ENCODE results near the gene NECTIN2. TPM values are rescaled to one million over a fixed set of nuclear protein-coding genes. Genes with fewer than 3 reads are reported as not detected.
A peak's percentile ranks its signal among the peaks of the same experiment; 100 is the strongest.

The NECTIN2 gene
- total and polyA plus RNA-seq, 3 experiments from 2014 or later: 0.22 to 0.66 (median 0.47) TPM

DNA sequence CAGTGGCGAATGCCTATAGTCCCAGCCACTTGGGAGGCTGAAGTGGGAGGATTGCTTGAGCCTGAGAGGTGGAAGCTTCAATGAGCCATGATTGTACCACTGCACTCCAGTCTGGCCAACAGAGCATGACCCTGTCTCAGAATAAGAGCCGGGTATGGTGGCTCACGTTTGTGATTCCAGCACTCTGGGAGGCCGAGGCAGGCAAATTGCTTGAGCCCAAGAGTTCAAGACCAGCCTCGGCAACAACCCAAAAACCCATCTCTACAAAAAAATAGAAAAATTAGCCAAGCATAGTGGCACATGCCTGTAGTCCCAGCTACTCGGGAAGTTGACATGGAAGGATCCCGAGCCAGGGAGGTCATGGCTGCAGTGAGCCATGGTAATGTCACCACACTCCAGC, 5.3 kb upstream of the NECTIN2 start:
- Histone ChIP-seq H3K4me3 (ENCODE audit: low read length) (no peak overlapping the region), H3K36me3 (ENCODE audit: insufficient read depth, low read length) (no peaks in the 10 kb centered on the region), H3K9me3 (ENCODE audit: low read length) (no peaks in the 10 kb centered on the region), H3K27ac (ENCODE audit: low read depth, low read length) (no peak overlapping the region), H3K4me1 (ENCODE audit: insufficient read depth, low read length) (peaks cover 10% of the 10 kb centered on the region), H3K27me3 (ENCODE audit: insufficient read depth, low read length, poor library complexity, severe bottlenecking) (no peaks in the 10 kb centered on the region)
- Mint-ChIP-seq H3K36me3 (peaks cover 0 to 3% (median 0%) of the 10 kb centered on the region in 3 donors), H3K4me3 (no peak overlapping the region), H3K4me1 (peaks cover 12 to 16% (median 12%) of the 10 kb centered on the region in 3 donors), H3K27ac (no peak overlapping the region), H3K9me3 (no peaks in the 10 kb centered on the region), H3K27me3 (peaks cover 15 to 22% of the 10 kb centered on the region in 2 donors)
- no peak for DNase-seq
- POLR2A ChIA-PET: no interaction called here
- CTCF ChIA-PET: no interaction called here

- H3K4me1 ChIP-seq (ENCODE audit: insufficient read depth, low read length): peaks cover 10% of the 10 kb centered on the region
- CTCF ChIA-PET: no interaction called here
- Mint-ChIP-seq H3K4me3 (no peak overlapping the region), H3K27ac (no peak overlapping the region), H3K4me1 (peaks cover 12 to 16% (median 12%) of the 10 kb centered on the region in 3 donors), H3K9me3 (no peaks in the 10 kb centered on the region), H3K36me3 (peaks cover 0 to 3% (median 0%) of the 10 kb centered on the region in 3 donors), H3K27me3 (peaks cover 14 to 18% of the 10 kb centered on the region in 2 donors)
- H3K9me3 ChIP-seq (ENCODE audit: low read length): no peaks in the 10 kb centered on the region
- no peak for DNase-seq
- H3K27me3 ChIP-seq (ENCODE audit: insufficient read depth, low read length, poor library complexity, severe bottlenecking): no peaks in the 10 kb centered on the region
- no peaks in the 10 kb centered on the region for H3K36me3 ChIP-seq (ENCODE audit: insufficient read depth, low read length)
- no peak overlapping the region for H3K27ac ChIP-seq (ENCODE audit: low read depth, low read length)
- no peak overlapping the region for H3K4me3 ChIP-seq (ENCODE audit: low read length)
- POLR2A ChIA-PET: no interaction called here
Measured at GRCh38 chr19:44841231-44841630, 4.9 kb upstream of the NECTIN2 start.

GRCh38 chr19:44845286-44845611, 848 bp upstream of the NECTIN2 start:
- no peaks in the 10 kb centered on the region for H3K36me3 ChIP-seq (ENCODE audit: insufficient read depth, low read length)
- H3K27ac Mint-ChIP-seq: peak overlapping the region in 7 of 8 donors; percentile 2 to 94 (median 70)
- H3K4me3 ChIP-seq (ENCODE audit: low read length): peak overlapping the region; percentile 54
- ChIA-PET POLR2A (no interaction called here), CTCF (no interaction called here)
- peaks cover 0 to 3% (median 0%) of the 10 kb centered on the region in 3 donors for H3K36me3 Mint-ChIP-seq
- H3K4me1 ChIP-seq (ENCODE audit: insufficient read depth, low read length): peaks cover 24% of the 10 kb centered on the region
- no peak overlapping the region for H3K27ac ChIP-seq (ENCODE audit: low read depth, low read length)
- H3K9me3 ChIP-seq (ENCODE audit: low read length): no peaks in the 10 kb centered on the region
- no peak for DNase-seq
- peaks cover 24 to 28% of the 10 kb centered on the region in 2 donors for H3K27me3 Mint-ChIP-seq
- peaks cover 20 to 31% (median 20%) of the 10 kb centered on the region in 3 donors for H3K4me1 Mint-ChIP-seq
- peaks cover 0 to 2% (median 0%) of the 10 kb centered on the region in 5 donors for H3K9me3 Mint-ChIP-seq
- no peaks in the 10 kb centered on the region for H3K27me3 ChIP-seq (ENCODE audit: insufficient read depth, low read length, poor library complexity, severe bottlenecking)
- H3K4me3 Mint-ChIP-seq: peak overlapping the region; percentile 69 to 91 (median 86)

DNA sequence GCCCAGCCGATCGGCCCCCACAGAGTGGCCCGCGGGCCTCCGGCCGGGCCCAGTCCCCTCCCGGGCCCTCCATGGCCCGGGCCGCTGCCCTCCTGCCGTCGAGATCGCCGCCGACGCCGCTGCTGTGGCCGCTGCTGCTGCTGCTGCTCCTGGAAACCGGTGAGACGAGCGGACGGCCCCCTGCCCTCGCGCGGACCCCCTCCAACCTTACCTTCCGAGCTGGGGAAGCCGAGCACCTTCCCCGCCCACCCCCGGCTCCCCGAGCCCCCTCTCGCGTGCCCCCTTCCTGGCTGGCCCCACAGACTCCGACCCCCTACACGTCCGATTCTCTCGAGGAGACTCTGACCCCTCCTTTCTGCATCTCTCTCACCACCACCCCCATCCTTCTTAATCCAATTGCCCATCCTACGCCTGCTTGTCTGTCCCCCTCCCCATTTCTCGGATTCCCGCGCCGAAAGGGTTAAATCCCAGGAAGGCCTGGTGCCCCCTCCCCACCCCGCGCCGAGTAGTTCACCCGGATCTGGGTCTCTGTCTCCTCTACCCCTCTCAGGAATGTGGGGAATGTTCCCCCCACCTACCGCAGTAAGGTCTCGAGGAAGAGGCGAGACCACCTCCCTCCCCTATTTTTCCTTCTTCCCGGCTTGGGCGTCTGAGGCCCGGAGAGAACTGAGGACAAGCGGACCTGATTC, 502 bp downstream of the NECTIN2 start:
- Mint-ChIP-seq H3K27ac (peak overlapping the region in 3 of 8 donors; percentile 36 to 95 (median 81)), H3K36me3 (peaks cover 0 to 3% (median 0%) of the 10 kb centered on the region in 3 donors)

GRCh38 chr19:44847144-44848035, 1.3 kb downstream of the NECTIN2 start:
- POLR2A ChIA-PET: no interaction called here
- Mint-ChIP-seq H3K27me3 (peaks cover 28 to 32% of the 10 kb centered on the region in 2 donors), H3K4me1 (peaks cover 18 to 28% (median 20%) of the 10 kb centered on the region in 3 donors), H3K36me3 (peaks cover 0 to 3% (median 0%) of the 10 kb centered on the region in 3 donors), H3K4me3 (peak overlapping the region; percentile 77 to 90 (median 87)), H3K27ac (peak overlapping the region in 5 of 8 donors; percentile 68 to 95 (median 86)), H3K9me3 (peaks cover 0 to 2% (median 0%) of the 10 kb centered on the region in 5 donors)
- Histone ChIP-seq H3K4me1 (ENCODE audit: insufficient read depth, low read length) (peaks cover 24% of the 10 kb centered on the region), H3K27ac (ENCODE audit: low read depth, low read length) (peak overlapping the region; percentile 68), H3K9me3 (ENCODE audit: low read length) (no peaks in the 10 kb centered on the region), H3K4me3 (ENCODE audit: low read length) (peak overlapping the region; percentile 20), H3K27me3 (ENCODE audit: insufficient read depth, low read length, poor library complexity, severe bottlenecking) (no peaks in the 10 kb centered on the region), H3K36me3 (ENCODE audit: insufficient read depth, low read length) (no peaks in the 10 kb centered on the region)
- CTCF ChIA-PET: interaction anchor here (1.0 kb wide), 1 partner anchor 68 kb away, joined by 3 read pairs; no protein-coding TSS in a partner anchor
- DNase-seq: peak in 2 of 5 donors; percentile 10 to 12

More for the DNA sequence above, 502 bp downstream of the NECTIN2 start:
- Mint-ChIP-seq H3K4me3 (peak overlapping the region; percentile 77 to 90 (median 87)), H3K27me3 (peaks cover 26 to 28% of the 10 kb centered on the region in 2 donors), H3K9me3 (peaks cover 0 to 2% (median 0%) of the 10 kb centered on the region in 5 donors), H3K4me1 (peaks cover 18 to 28% (median 20%) of the 10 kb centered on the region in 3 donors)
- Histone ChIP-seq H3K4me3 (ENCODE audit: low read length) (peak overlapping the region; percentile 26), H3K27me3 (ENCODE audit: insufficient read depth, low read length, poor library complexity, severe bottlenecking) (no peaks in the 10 kb centered on the region), H3K9me3 (ENCODE audit: low read length) (no peaks in the 10 kb centered on the region), H3K36me3 (ENCODE audit: insufficient read depth, low read length) (no peaks in the 10 kb centered on the region), H3K27ac (ENCODE audit: low read depth, low read length) (peak overlapping the region; percentile 68), H3K4me1 (ENCODE audit: insufficient read depth, low read length) (peaks cover 24% of the 10 kb centered on the region)
- CTCF ChIA-PET: interaction anchor here (1.0 kb wide), 1 partner anchor 69 kb away, joined by 3 read pairs; no protein-coding TSS in a partner anchor
- POLR2A ChIA-PET: no interaction called here
- no peak for DNase-seq

GRCh38 chr19:44848036-44848811, 2.1 kb downstream of the NECTIN2 start:
- no peaks in the 10 kb centered on the region for H3K36me3 ChIP-seq (ENCODE audit: insufficient read depth, low read length)
- Mint-ChIP-seq H3K4me1 (peaks cover 18 to 28% (median 20%) of the 10 kb centered on the region in 3 donors), H3K27me3 (peaks cover 28 to 35% of the 10 kb centered on the region in 2 donors), H3K9me3 (peaks cover 0 to 2% (median 0%) of the 10 kb centered on the region in 5 donors), H3K27ac (no peak overlapping the region), H3K36me3 (peaks cover 0 to 3% (median 0%) of the 10 kb centered on the region in 3 donors), H3K4me3 (peak overlapping the region in 6 of 7 donors; percentile 7 to 87 (median 68))
- no peaks in the 10 kb centered on the region for H3K9me3 ChIP-seq (ENCODE audit: low read length)
- DNase-seq: no peak
- peaks cover 24% of the 10 kb centered on the region for H3K4me1 ChIP-seq (ENCODE audit: insufficient read depth, low read length)
- ChIA-PET POLR2A (no interaction called here), CTCF (interaction anchor here (1.0 kb wide), 1 partner anchor 77 kb away, joined by 3 read pairs; no protein-coding TSS in a partner anchor)
- H3K27ac ChIP-seq (ENCODE audit: low read depth, low read length): peak overlapping the region; percentile 33
- no peaks in the 10 kb centered on the region for H3K27me3 ChIP-seq (ENCODE audit: insufficient read depth, low read length, poor library complexity, severe bottlenecking)
- no peak overlapping the region for H3K4me3 ChIP-seq (ENCODE audit: low read length)

GRCh38 chr19:44848812-44849447, 2.8 kb downstream of the NECTIN2 start:
- H3K4me1 ChIP-seq (ENCODE audit: insufficient read depth, low read length): peaks cover 24% of the 10 kb centered on the region
- CTCF ChIA-PET: interaction anchor here (1.0 kb wide), 1 partner anchor 78 kb away, joined by 3 read pairs; no protein-coding TSS in a partner anchor
- POLR2A ChIA-PET: no interaction called here
- peaks cover 0 to 3% (median 0%) of the 10 kb centered on the region in 3 donors for H3K36me3 Mint-ChIP-seq
- H3K27ac ChIP-seq (ENCODE audit: low read depth, low read length): peak overlapping the region; percentile 47
- peak overlapping the region in 1 of 8 donors; percentile 86 for H3K27ac Mint-ChIP-seq
- no peaks in the 10 kb centered on the region for H3K9me3 ChIP-seq (ENCODE audit: low read length)
- H3K36me3 ChIP-seq (ENCODE audit: insufficient read depth, low read length): no peaks in the 10 kb centered on the region
- H3K27me3 ChIP-seq (ENCODE audit: insufficient read depth, low read length, poor library complexity, severe bottlenecking): no peaks in the 10 kb centered on the region
- no peak overlapping the region for H3K4me3 ChIP-seq (ENCODE audit: low read length)
- peaks cover 0 to 2% (median 0%) of the 10 kb centered on the region in 5 donors for H3K9me3 Mint-ChIP-seq
- peaks cover 18 to 28% (median 20%) of the 10 kb centered on the region in 3 donors for H3K4me1 Mint-ChIP-seq
- peaks cover 28 to 38% of the 10 kb centered on the region in 2 donors for H3K27me3 Mint-ChIP-seq
- peak overlapping the region in 1 of 7 donors; percentile 7 for H3K4me3 Mint-ChIP-seq
- DNase-seq: no peak

Data from CD8-positive, alpha-beta memory T cell (primary cell).